ENCODE data around the gene SLC46A2. TPM values are rescaled to one million over a fixed set of nuclear protein-coding genes. Genes with fewer than 3 reads are reported as not detected.

SLC46A2 gene
- total RNA-seq, 1 donor from 2014 or later, result 13.7 TPM

- Histone ChIP-seq H3K9me3 (no peaks in the 10 kb centered on the region), H3K4me3 (no peak overlapping the region), H3K36me3 (peaks cover 36% of the 10 kb centered on the region), H3K4me1 (peaks cover 18% of the 10 kb centered on the region), H3K27ac (peak overlapping the region; percentile 1), H3K27me3 (ENCODE audit: low read depth) (no peaks in the 10 kb centered on the region)
- intact Hi-C loops (cut with DNase I), result no loop called here
- no peak for DNase-seq
- no peak for ATAC-seq
- TF ChIP-seq CTCF (IDR thresholded peaks at IDR 0.05), result no peak
Observed at GRCh38 chr9:112869041-112869529, 21.6 kb downstream of the SLC46A2 start.

DNA sequence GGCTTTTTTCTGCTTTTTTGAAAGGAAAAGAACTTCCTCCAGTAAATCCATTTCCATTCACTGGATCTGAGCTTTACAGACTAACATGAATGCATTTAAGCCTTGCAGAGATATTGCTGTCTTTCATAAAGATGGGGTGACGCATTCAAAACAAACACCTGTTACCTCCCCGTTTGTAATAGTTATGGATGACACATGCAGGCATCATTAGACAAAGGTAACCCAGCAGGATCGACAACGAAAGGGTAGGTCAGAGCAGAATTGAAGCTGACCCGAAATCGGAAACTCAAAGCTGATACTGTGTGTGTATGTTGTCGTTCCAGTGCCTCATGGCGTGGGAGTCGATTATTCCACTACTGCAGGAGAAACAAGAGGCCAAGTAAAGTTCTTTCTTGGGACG lies 22.2 kb downstream of the SLC46A2 start:
- intact Hi-C loops (cut with DNase I), result no loop called here
- H3K4me1 ChIP-seq, result peaks cover 24% of the 10 kb centered on the region

GRCh38 chr9:112867275-112867991 lies 23.2 kb downstream of the SLC46A2 start:
- DNase-seq (peak; percentile 54), ATAC-seq (peak; percentile 87 to 92)
- Histone ChIP-seq H3K36me3 (peaks cover 36% of the 10 kb centered on the region), H3K27me3 (ENCODE audit: low read depth) (no peaks in the 10 kb centered on the region), H3K27ac (peak overlapping the region; percentile 58), H3K4me3 (no peak overlapping the region), H3K4me1 (peaks cover 34% of the 10 kb centered on the region), H3K9me3 (no peaks in the 10 kb centered on the region)
- no peak for TF ChIP-seq CTCF (IDR thresholded peaks at IDR 0.05)
- intact Hi-C loops (cut with DNase I), result no loop called here

More for the DNA sequence above, 22.2 kb downstream of the SLC46A2 start:
- Histone ChIP-seq H3K9me3 (no peaks in the 10 kb centered on the region), H3K4me3 (no peak overlapping the region), H3K27ac (peak overlapping the region; percentile 58), H3K27me3 (ENCODE audit: low read depth) (no peaks in the 10 kb centered on the region), H3K36me3 (peaks cover 36% of the 10 kb centered on the region)
- no peak for TF ChIP-seq CTCF (IDR thresholded peaks at IDR 0.05)
- DNase-seq (no peak), ATAC-seq (no peak)

GRCh38 chr9:112866662-112867274 lies 23.9 kb downstream of the SLC46A2 start:
- peak; percentile 38 to 55 for ATAC-seq
- intact Hi-C loops (cut with DNase I), result no loop called here
- no peak overlapping the region for H3K4me3 ChIP-seq
- peaks cover 41% of the 10 kb centered on the region for H3K4me1 ChIP-seq
- H3K27ac ChIP-seq, result no peak overlapping the region
- H3K9me3 ChIP-seq, result no peaks in the 10 kb centered on the region
- no peaks in the 10 kb centered on the region for H3K27me3 ChIP-seq (ENCODE audit: low read depth)
- no peak for TF ChIP-seq CTCF (IDR thresholded peaks at IDR 0.05)
- DNase-seq, result no peak
- H3K36me3 ChIP-seq, result peaks cover 36% of the 10 kb centered on the region

- Histone ChIP-seq H3K4me3 (no peak overlapping the region), H3K9me3 (no peaks in the 10 kb centered on the region), H3K36me3 (peaks cover 28% of the 10 kb centered on the region), H3K27me3 (ENCODE audit: low read depth) (no peaks in the 10 kb centered on the region), H3K4me1 (peaks cover 57% of the 10 kb centered on the region), H3K27ac (no peak overlapping the region)
- no peak for DNase-seq
- no peak for ATAC-seq
- TF ChIP-seq CTCF (IDR thresholded peaks at IDR 0.05), result no peak
- intact Hi-C loops (cut with DNase I), result no loop called here
Observed at GRCh38 chr9:112864982-112865381, 25.7 kb downstream of the SLC46A2 start.

Measured in lower lobe of right lung (tissue), 2 donors.